Natural killer cell treated with Interleukin-12 subunit alpha and Interleukin-12 subunit beta and Interleukin-15 and Interleukin-18, amount 100 ng/mL, for 72 hours (primary cell): ENCODE data around the gene KRTAP5-11. TPM values are rescaled to one million over a fixed set of nuclear protein-coding genes. Genes with fewer than 3 reads are reported as not detected.
"Not testable (repeated sequence)": the region's sequence is repeated elsewhere in the genome, so short reads cannot be mapped to it uniquely, and the experiment has no call there.

Experiments used
- ATAC-seq, 2 donors: fragments of 150-1000 bp; cut with Tn5 transposase in 1 of 2; sonication (Bioruptor Pico), chemical (Tn5 transposase) in 1 of 2; 2 replicates each; pipeline ENCODE4 v1.10.0; 2021
- DNase-seq: peaks from one replicate; pipeline ENCODE4 v3.0.0; 2022; ENCODE audit warnings: low spot score
- H3K27ac Mint-ChIP-seq, 2 donors: 1 replicate in 1 of 2; 2 replicates in 1 of 2; pipeline ENCODE4 v1.8.0; 2022; ENCODE audit warnings: mixed read lengths in 2 of 2, mild to moderate bottlenecking in 1 of 2, moderate library complexity in 1 of 2
- H3K27me3 Mint-ChIP-seq, 2 donors: 1 replicate in 1 of 2; 2 replicates in 1 of 2; pipeline ENCODE4 v1.8.0; 2022; ENCODE audit warnings: mixed read lengths in 2 of 2
- H3K36me3 Mint-ChIP-seq: one replicate; pipeline ENCODE4 v1.8.0; 2022; ENCODE audit warnings: mixed read lengths
- H3K4me1 Mint-ChIP-seq, 2 donors: 1 replicate in 1 of 2; 2 replicates in 1 of 2; pipeline ENCODE4 v1.8.0; 2022; ENCODE audit warnings: low read depth in 2 of 2, mixed read lengths in 2 of 2, mild to moderate bottlenecking in 1 of 2
- H3K4me3 Mint-ChIP-seq: one replicate; pipeline ENCODE4 v1.8.0; 2022; ENCODE audit warnings: mixed read lengths
- H3K9me3 Mint-ChIP-seq: 2 replicates; pipeline ENCODE4 v1.8.0; 2022; ENCODE audit warnings: mixed read lengths
- total RNA-seq, 2 donors: library from RNA; stranded (reverse); gene quantifications; one replicate each; pipeline ENCODE4 v1.2.3, GENCODE V29; 2022

The KRTAP5-11 gene, protein sequence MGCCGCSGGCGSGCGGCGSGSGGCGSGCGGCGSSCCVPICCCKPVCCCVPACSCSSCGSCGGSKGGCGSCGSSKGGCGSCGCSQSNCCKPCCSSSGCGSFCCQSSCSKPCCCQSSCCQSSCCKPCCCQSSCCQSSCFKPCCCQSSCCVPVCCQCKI
- not detected for total RNA-seq

DNA sequence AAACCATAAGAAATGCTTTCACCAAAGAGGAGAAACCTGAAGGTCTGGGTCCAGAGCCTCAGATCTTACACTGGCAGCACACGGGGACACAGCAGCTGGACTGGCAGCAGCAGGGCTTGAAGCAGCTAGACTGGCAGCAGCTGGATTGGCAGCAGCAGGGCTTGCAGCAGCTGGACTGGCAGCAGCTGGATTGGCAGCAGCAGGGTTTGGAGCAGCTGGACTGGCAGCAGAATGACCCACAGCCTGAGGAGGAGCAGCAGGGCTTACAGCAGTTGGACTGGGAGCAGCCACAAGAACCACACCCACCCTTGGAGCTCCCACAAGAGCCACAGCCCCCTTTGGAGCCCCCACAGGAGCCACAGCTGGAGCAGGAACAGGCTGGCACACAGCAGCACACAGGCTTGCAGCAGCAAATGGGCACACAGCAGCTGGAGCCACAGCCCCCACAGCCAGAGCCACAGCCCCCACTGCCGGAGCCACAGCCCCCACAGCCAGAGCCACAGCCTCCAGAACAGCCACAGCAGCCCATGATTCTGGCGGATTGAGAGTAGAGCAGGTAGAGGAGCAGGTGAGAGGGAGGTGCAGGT is at the start of gene KRTAP5-11:
KRTAP5-11 (minus strand) TSS at position 567 of the 587 bp plus-strand sequence; CDS start at position 529, 38 bp downstream.
- DNase-seq = no peak
- Mint-ChIP-seq H3K27ac (no peak within 1 kb of the TSS), H3K36me3 (no peaks in the 10 kb centered on the region), H3K4me3 (no peak within 1 kb of the TSS), H3K9me3 (no peaks in the 10 kb centered on the region), H3K27me3 (peaks cover 16 to 21% of the 10 kb centered on the region in 2 donors), H3K4me1 (peaks cover 0 to 10% of the 10 kb centered on the region in 2 donors)
- ATAC-seq = no peak

DNA sequence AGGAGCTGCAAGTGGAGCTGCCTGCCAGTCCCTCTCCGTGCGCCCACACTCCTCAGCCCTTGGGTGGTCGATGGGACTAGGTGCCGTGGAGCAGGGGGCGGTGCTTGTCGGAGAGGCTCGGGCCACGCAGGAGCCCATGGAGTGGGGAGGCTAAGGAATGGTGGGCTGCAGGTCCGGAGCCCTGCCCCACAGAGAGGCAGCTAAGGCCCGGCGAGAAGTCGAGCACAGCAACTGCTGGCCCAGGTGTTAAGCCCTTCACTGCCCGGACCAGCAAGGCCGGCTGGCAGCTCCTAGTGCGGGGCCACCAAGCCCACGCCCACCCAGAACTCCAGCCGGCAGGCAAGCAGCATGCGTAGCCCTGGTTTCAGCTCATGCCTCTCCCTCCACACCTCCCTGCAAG is 48.9 kb upstream of the KRTAP5-11 start:
- H3K9me3 Mint-ChIP-seq, H3K36me3 Mint-ChIP-seq, ATAC-seq, H3K27ac Mint-ChIP-seq, DNase-seq, H3K4me1 Mint-ChIP-seq, H3K4me3 Mint-ChIP-seq: not testable (repeated sequence)
- H3K27me3 Mint-ChIP-seq = peaks cover 16 to 22% of the 10 kb centered on the region in 2 donors

DNA sequence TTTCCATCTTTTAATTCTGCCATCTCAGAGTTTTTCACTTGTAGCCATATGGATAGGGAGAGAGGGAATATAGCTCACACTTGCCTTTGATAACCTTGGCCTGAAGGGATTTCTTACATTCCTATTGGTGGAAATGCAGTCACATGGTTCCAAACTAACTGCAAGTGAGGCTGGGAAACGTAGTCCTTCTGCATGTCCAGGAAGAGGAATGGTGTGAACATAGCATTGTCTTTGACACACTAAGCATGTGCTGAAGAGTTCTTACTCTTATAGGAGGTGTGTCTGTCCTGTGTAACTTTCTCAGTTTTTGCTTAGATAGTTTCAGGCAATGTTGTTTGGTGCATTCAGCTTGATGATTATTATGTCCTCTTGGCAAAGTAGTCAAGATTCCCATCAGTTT is 47.4 kb upstream of the KRTAP5-11 start:
- peaks cover 16 to 22% of the 10 kb centered on the region in 2 donors for H3K27me3 Mint-ChIP-seq
- ATAC-seq, DNase-seq, H3K27ac Mint-ChIP-seq, H3K4me1 Mint-ChIP-seq, H3K4me3 Mint-ChIP-seq, H3K9me3 Mint-ChIP-seq, H3K36me3 Mint-ChIP-seq: not testable (repeated sequence)

DNA sequence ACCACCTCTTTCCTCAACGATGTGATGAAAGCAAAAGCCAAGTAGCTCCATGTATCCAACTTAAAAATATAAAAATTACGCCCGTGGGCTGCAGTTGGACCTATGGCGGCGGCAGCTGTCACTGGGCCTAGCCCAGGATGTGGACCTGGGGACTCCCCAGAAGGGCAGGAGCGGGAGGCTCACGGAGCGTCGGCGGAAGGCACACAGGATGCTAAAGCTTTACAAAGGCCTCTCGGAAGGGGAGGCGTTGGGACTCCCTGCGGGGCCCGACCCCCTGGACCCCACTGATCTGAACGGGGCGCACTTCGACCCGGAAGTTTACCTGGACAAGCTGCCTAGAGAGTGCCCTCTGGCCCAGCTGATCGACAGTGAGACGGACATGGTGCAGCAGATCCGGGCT is 46.3 kb upstream of the KRTAP5-11 start:
- H3K27me3 Mint-ChIP-seq = peaks cover 20% of the 10 kb centered on the region in 2 donors
- not testable (repeated sequence) for H3K36me3 Mint-ChIP-seq, ATAC-seq, DNase-seq, H3K4me3 Mint-ChIP-seq, H3K9me3 Mint-ChIP-seq, H3K27ac Mint-ChIP-seq, H3K4me1 Mint-ChIP-seq

DNA sequence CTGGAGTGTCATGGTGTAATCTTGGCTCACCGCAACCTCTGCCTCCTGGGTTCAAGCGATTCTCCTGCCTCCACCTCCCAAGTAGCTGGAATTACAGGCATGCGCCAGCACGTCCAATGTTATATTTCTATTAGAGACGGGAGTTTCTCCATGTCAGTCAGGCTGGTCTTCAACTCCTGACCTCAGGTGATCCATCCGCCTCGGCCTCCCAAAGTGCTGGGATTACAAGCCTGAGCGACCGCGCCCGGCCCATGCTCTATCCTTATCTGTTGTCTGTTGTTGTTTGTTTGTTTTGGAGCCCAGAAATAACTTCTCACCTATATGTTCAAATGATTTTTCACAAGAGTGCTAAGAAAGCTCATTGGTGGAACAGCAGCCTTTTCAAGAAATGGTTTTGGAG is 40.6 kb upstream of the KRTAP5-11 start:
- not testable (repeated sequence) for DNase-seq, H3K4me3 Mint-ChIP-seq, H3K4me1 Mint-ChIP-seq, ATAC-seq, H3K9me3 Mint-ChIP-seq, H3K36me3 Mint-ChIP-seq, H3K27ac Mint-ChIP-seq
- H3K27me3 Mint-ChIP-seq = peaks cover 13 to 43% of the 10 kb centered on the region in 2 donors

GRCh38 chr11:71622561-71622960 is 39.9 kb upstream of the KRTAP5-11 start:
- H3K27me3 Mint-ChIP-seq = peaks cover 11 to 43% of the 10 kb centered on the region in 2 donors
- H3K4me3 Mint-ChIP-seq, H3K36me3 Mint-ChIP-seq, H3K4me1 Mint-ChIP-seq, H3K9me3 Mint-ChIP-seq, H3K27ac Mint-ChIP-seq, ATAC-seq, DNase-seq: not testable (repeated sequence)

DNA sequence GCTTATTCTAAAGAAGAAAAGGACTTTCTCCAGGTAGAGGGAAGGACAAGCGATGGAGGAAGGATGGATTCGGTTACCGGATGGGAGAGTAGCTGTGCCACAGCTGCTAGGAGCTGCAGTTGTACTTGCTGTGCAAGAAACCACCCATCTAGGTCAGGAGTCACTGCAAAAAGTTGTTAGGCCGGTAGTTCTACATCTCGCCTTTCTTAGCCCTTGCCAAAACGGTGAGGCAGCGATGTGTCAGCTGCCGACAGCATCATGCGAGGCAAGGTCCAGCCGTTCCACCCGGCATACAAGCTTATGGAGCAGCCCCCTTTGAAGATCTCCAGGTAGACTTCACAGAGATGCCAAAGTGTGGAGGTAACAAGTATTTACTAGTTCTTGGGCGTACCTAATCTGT is 32.3 kb upstream of the KRTAP5-11 start:
- H3K27me3 Mint-ChIP-seq, H3K36me3 Mint-ChIP-seq, H3K9me3 Mint-ChIP-seq, H3K4me3 Mint-ChIP-seq, H3K4me1 Mint-ChIP-seq, DNase-seq, ATAC-seq, H3K27ac Mint-ChIP-seq: not testable (repeated sequence)

DNA sequence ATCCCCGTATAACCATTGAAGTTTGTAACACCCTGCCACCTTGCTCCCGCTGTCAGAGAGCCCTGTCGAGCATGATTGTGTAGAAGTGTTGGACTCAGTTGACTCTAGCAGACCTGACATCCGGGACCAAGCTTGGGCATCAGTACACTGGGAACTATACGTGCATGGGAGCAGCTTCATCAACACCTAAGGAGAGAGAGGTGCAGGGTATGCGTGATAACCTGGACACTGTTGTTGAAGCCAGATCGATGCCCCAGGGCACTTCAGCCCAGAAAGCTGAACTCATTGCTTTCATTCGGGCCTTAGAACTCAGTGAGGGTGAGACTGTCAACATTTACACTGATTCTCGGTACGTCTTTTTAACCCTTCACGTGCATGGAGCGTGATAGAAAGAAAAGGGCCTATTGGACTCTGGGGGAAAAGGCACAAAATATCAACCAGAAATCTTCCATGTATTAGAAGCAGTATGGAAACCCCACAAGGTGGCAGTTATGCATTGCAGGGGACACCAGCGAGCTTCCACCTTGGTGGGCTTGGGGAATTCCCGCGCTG is 31.8 kb upstream of the KRTAP5-11 start:
- H3K36me3 Mint-ChIP-seq, H3K27ac Mint-ChIP-seq, H3K4me1 Mint-ChIP-seq, ATAC-seq, H3K9me3 Mint-ChIP-seq, DNase-seq, H3K4me3 Mint-ChIP-seq, H3K27me3 Mint-ChIP-seq: not testable (repeated sequence)

- not testable (repeated sequence) for H3K27me3 Mint-ChIP-seq, H3K9me3 Mint-ChIP-seq, H3K4me3 Mint-ChIP-seq, H3K4me1 Mint-ChIP-seq, DNase-seq, H3K27ac Mint-ChIP-seq, H3K36me3 Mint-ChIP-seq, ATAC-seq
Observed at GRCh38 chr11:71613931-71614330, 31.3 kb upstream of the KRTAP5-11 start.

- H3K4me3 Mint-ChIP-seq, H3K4me1 Mint-ChIP-seq, H3K9me3 Mint-ChIP-seq, ATAC-seq, H3K27ac Mint-ChIP-seq, DNase-seq, H3K36me3 Mint-ChIP-seq: not testable (repeated sequence)
- peaks cover 13 to 15% of the 10 kb centered on the region in 2 donors for H3K27me3 Mint-ChIP-seq
Observed at GRCh38 chr11:71611218-71611910, 28.7 kb upstream of the KRTAP5-11 start.

DNA sequence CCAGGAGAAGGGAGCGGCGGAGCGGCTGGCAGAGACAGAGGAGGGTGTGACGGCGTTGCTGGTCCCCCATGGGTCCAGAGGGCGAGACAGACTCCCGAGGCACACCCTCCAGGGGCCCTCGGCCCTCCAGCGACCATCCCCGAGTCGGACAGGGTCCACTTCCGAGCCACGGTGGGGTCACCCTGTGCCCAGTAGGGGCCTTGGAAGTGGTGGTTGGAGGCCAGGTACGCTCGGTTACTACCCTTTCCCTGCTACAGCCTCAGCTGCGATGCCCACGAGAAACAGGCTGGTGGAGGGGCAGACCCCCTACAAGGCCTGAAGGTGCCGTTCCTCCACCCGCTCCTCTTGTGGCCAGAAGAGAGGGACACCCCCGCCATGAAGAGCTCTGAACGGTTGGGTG is 25.6 kb upstream of the KRTAP5-11 start:
- ATAC-seq, H3K9me3 Mint-ChIP-seq, H3K27ac Mint-ChIP-seq, DNase-seq, H3K4me3 Mint-ChIP-seq, H3K4me1 Mint-ChIP-seq, H3K36me3 Mint-ChIP-seq: not testable (repeated sequence)
- peaks cover 13 to 21% of the 10 kb centered on the region in 2 donors for H3K27me3 Mint-ChIP-seq

- ATAC-seq, H3K9me3 Mint-ChIP-seq, H3K4me3 Mint-ChIP-seq, H3K4me1 Mint-ChIP-seq, H3K27ac Mint-ChIP-seq, DNase-seq, H3K36me3 Mint-ChIP-seq: not testable (repeated sequence)
- peaks cover 13 to 19% of the 10 kb centered on the region in 2 donors for H3K27me3 Mint-ChIP-seq
Observed at GRCh38 chr11:71607520-71608216, 25.0 kb upstream of the KRTAP5-11 start.

- not testable (repeated sequence) for H3K4me3 Mint-ChIP-seq
Observed at GRCh38 chr11:71606853-71607519, 24.3 kb upstream of the KRTAP5-11 start.

More at GRCh38 chr11:71606853-71607519, 24.3 kb upstream of the KRTAP5-11 start:
- DNase-seq, H3K27ac Mint-ChIP-seq, ATAC-seq, H3K36me3 Mint-ChIP-seq, H3K4me1 Mint-ChIP-seq, H3K9me3 Mint-ChIP-seq: not testable (repeated sequence)
- H3K27me3 Mint-ChIP-seq = peaks cover 13 to 19% of the 10 kb centered on the region in 2 donors
